Ishikawa (cell line): ENCODE results near the gene SLC37A3.

Experiments used
- CREB1 ChIP-seq: IDR thresholded peaks from 2 replicates; pipeline ENCODE4 v1.6.1; 2012; ENCODE audit warnings: low read depth
- EGR1 ChIP-seq: IDR thresholded peaks from 2 replicates; pipeline ENCODE4 v1.6.1; 2012
- EP300 ChIP-seq: IDR thresholded peaks from 2 replicates; pipeline ENCODE4 v1.6.1; 2012; ENCODE audit warnings: borderline replicate concordance
- NFIC ChIP-seq: IDR thresholded peaks from 2 replicates; pipeline ENCODE4 v1.6.1; 2012
- RAD21 ChIP-seq: IDR thresholded peaks from 2 replicates; pipeline ENCODE4 v1.6.1; 2012; ENCODE audit warnings: low read depth
- REST ChIP-seq: IDR thresholded peaks from 2 replicates; pipeline ENCODE4 v1.6.1; 2012; ENCODE audit warnings: low read depth, mild to moderate bottlenecking
- TCF12 ChIP-seq: IDR thresholded peaks from 2 replicates; pipeline ENCODE4 v1.6.1; 2012; ENCODE audit warnings: low read depth
- TF ChIP-seq, protein P1 (sequence below): IDR thresholded peaks from 2 replicates; pipeline ENCODE4 v1.6.1; 2012

DNA sequence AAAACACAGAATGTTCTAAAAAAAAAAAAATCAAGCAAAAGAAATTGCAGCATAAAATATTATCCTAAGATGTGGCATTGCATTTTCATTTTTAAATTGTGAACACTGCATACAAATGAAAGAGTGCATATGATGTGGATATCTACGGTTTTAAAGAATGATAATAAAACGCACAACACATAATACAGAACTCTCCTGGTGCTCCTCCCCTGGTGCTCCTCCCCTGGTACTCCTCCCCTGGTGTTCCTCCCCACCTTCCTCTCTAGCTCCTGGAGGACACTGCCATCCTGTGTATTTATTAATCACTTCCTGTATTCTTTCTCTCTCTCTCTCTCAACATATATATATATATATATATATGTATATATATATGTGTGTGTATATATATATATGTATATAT is 100.1 kb downstream of the SLC37A3 start:
- TF ChIP-seq TCF12 (no peak), REST (no peak), RAD21 (no peak), NFIC (no peak), CREB1 (no peak), EP300 (no peak), EGR1 (no peak)
- TF ChIP-seq, protein P1, sequence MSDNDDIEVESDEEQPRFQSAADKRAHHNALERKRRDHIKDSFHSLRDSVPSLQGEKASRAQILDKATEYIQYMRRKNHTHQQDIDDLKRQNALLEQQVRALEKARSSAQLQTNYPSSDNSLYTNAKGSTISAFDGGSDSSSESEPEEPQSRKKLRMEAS = no peak
